CD4-positive, alpha-beta T cell (primary cell): Measurements from ENCODE around the gene GOLT1A. TPM values are rescaled to one million over a fixed set of nuclear protein-coding genes. Genes with fewer than 3 reads are reported as not detected.

Source experiments
- ATAC-seq: fragments of 200-7000 bp; cut with Tn5 transposase; one replicate; pipeline ENCODE4 v1.10.0; 2022; ENCODE audit warnings: mild to moderate bottlenecking; ENCODE audit not compliant: poor library complexity
- CTCF ChIA-PET: fragments of 350-600 bp; sonication (Branson Sonifier 250); formaldehyde crosslinking; loops from one replicate; lab custom pipeline; 2021; ENCODE audit warnings: antibody characterized with exemption, inconsistent platforms; lab: Charles Lee
- POLR2A ChIA-PET: fragments of 350-600 bp; sonication (Branson Sonifier 250); formaldehyde crosslinking; loops from one replicate; lab custom pipeline; 2021; ENCODE audit warnings: antibody characterized with exemption, inconsistent platforms; lab: Charles Lee
- DNase-seq, 14 experiments: peaks; one replicate each; pipeline ENCODE4 v3.0.0-alpha.2; 2013 to 2020; ENCODE audit warnings: mixed read lengths in 2 of 14
- H3K27ac ChIP-seq, 2 donors: one replicate each; pipeline versions ENCODE4 v1.5.1 to v1.7.0; 2013; ENCODE audit warnings: low read length in 2 of 2, low read depth in 1 of 2, mild to moderate bottlenecking in 1 of 2
- H3K27me3 ChIP-seq, 2 experiments: 1 replicate in 1 of 2; 2 replicates in 1 of 2; pipeline versions ENCODE4 v1.6.1 to v1.7.0; 2013; ENCODE audit warnings: low read length in 2 of 2, control low read depth in 1 of 2, mild to moderate bottlenecking in 1 of 2, moderate library complexity in 1 of 2; ENCODE audit not compliant: insufficient read depth in 2 of 2, control insufficient read depth in 1 of 2
- H3K36me3 ChIP-seq: one replicate; pipeline ENCODE4 v1.6.1; 2013; ENCODE audit warnings: low read length, control low read depth; ENCODE audit not compliant: insufficient read depth
- H3K4me1 ChIP-seq: one replicate; pipeline ENCODE4 v1.6.1; 2013; ENCODE audit warnings: low read length, control low read depth; ENCODE audit not compliant: insufficient read depth
- H3K4me3 ChIP-seq: one replicate; pipeline ENCODE4 v1.5.1; 2013; ENCODE audit warnings: mild to moderate bottlenecking, low read length, moderate library complexity
- H3K9me3 ChIP-seq, 2 experiments: 1 replicate in 1 of 2; 2 replicates in 1 of 2; pipeline versions ENCODE4 v1.6.1 to v1.7.0; 2013; ENCODE audit warnings: low read length in 2 of 2, mild to moderate bottlenecking in 2 of 2, control low read depth in 1 of 2, moderate library complexity in 1 of 2; ENCODE audit not compliant: control insufficient read depth in 1 of 2, insufficient read depth in 1 of 2
- H3K27ac Mint-ChIP-seq: one replicate; pipeline ENCODE4 v1.8.0; 2020; ENCODE audit warnings: mixed read lengths
- H3K27me3 Mint-ChIP-seq: one replicate; pipeline ENCODE4 v1.8.0; 2021; ENCODE audit warnings: mixed read lengths
- H3K36me3 Mint-ChIP-seq: one replicate; pipeline ENCODE4 v1.8.0; 2021; ENCODE audit warnings: low read depth, mixed read lengths
- H3K4me1 Mint-ChIP-seq: one replicate; pipeline ENCODE4 v1.8.0; 2021; ENCODE audit warnings: low read depth, mixed read lengths
- H3K4me3 Mint-ChIP-seq: one replicate; pipeline ENCODE4 v1.8.0; 2020; ENCODE audit warnings: mild to moderate bottlenecking, mixed read lengths
- H3K9me3 Mint-ChIP-seq: one replicate; pipeline ENCODE4 v1.8.0; 2020; ENCODE audit warnings: mixed read lengths
- CTCF ChIP-seq: fragments of 200-600 bp; IDR thresholded peaks from one replicate; pipeline ENCODE4 v1.8.0; 2022; ENCODE audit warnings: antibody characterized with exemption, mild to moderate bottlenecking
- intact Hi-C, 2 experiments: fragments of 100-400 bp; cut with DNase I in 1 of 2; cut with micrococcal nuclease in 1 of 2; formaldehyde crosslinking; loops; one replicate each; pipeline versions ENCODE4 v1.15.1 to v1.9.0; 2023 to 2025; cut with DNase I, micrococcal nuclease
- total RNA-seq, 174 experiments: library from RNA in 2 of 174; stranded (reverse) in 2 of 174; gene quantifications; one replicate each; pipeline ENCODE4 v1.2.3 and lab custom pipeline; 2021 to 2026

GOLT1A gene
- total RNA-seq, 2 experiments from 2014 or later, result 0.30 TPM; not detected in 1

GRCh38 chr1:204224655-204225054, 10.9 kb upstream of the GOLT1A start:
- intact Hi-C loops, result no loop called here
- Histone ChIP-seq H3K4me1 (no peaks in the 10 kb centered on the region), H3K27ac (no peak overlapping the region), H3K27me3 (no peaks in the 10 kb centered on the region), H3K36me3 (no peaks in the 10 kb centered on the region), H3K9me3 (no peaks in the 10 kb centered on the region), H3K4me3 (no peak overlapping the region)
- no peak overlapping the region for H3K4me3 Mint-ChIP-seq
- H3K4me1 Mint-ChIP-seq, result no peaks in the 10 kb centered on the region
- CTCF ChIA-PET, result no interaction called here
- no peak for ATAC-seq
- H3K27me3 Mint-ChIP-seq, result no peaks in the 10 kb centered on the region
- no peak overlapping the region for H3K27ac Mint-ChIP-seq
- no peak for DNase-seq
- POLR2A ChIA-PET, result no interaction called here
- no peak for TF ChIP-seq CTCF
- H3K9me3 Mint-ChIP-seq, result no peaks in the 10 kb centered on the region
- no peaks in the 10 kb centered on the region for H3K36me3 Mint-ChIP-seq

GRCh38 chr1:204223129-204223860, 9.5 kb upstream of the GOLT1A start:
- CTCF ChIA-PET, result no interaction called here

GRCh38 chr1:204222764-204223055, 8.9 kb upstream of the GOLT1A start:
- H3K4me1 Mint-ChIP-seq, result no peaks in the 10 kb centered on the region
- no peak for TF ChIP-seq CTCF
- no peaks in the 10 kb centered on the region for H3K9me3 Mint-ChIP-seq
- Histone ChIP-seq H3K4me3 (no peak overlapping the region), H3K4me1 (peaks cover 3% of the 10 kb centered on the region), H3K36me3 (no peaks in the 10 kb centered on the region), H3K9me3 (no peaks in the 10 kb centered on the region), H3K27ac (no peak overlapping the region), H3K27me3 (no peaks in the 10 kb centered on the region)
- no peak overlapping the region for H3K4me3 Mint-ChIP-seq
- intact Hi-C loops, result no loop called here
- no peak for ATAC-seq
- no peak overlapping the region for H3K27ac Mint-ChIP-seq
- ChIA-PET POLR2A (no interaction called here), CTCF (no interaction called here)
- no peak for DNase-seq
- no peaks in the 10 kb centered on the region for H3K27me3 Mint-ChIP-seq
- no peaks in the 10 kb centered on the region for H3K36me3 Mint-ChIP-seq

More at GRCh38 chr1:204223129-204223860, 9.5 kb upstream of the GOLT1A start:
- Mint-ChIP-seq H3K27me3 (no peaks in the 10 kb centered on the region), H3K4me3 (no peak overlapping the region), H3K27ac (no peak overlapping the region), H3K9me3 (no peaks in the 10 kb centered on the region), H3K4me1 (no peaks in the 10 kb centered on the region), H3K36me3 (no peaks in the 10 kb centered on the region)
- intact Hi-C loops, result no loop called here
- TF ChIP-seq CTCF, result no peak
- Histone ChIP-seq H3K4me3 (no peak overlapping the region), H3K27ac (no peak overlapping the region), H3K36me3 (no peaks in the 10 kb centered on the region), H3K9me3 (no peaks in the 10 kb centered on the region), H3K4me1 (peaks cover 3% of the 10 kb centered on the region), H3K27me3 (no peaks in the 10 kb centered on the region)
- DNase-seq (no peak), ATAC-seq (no peak)
- POLR2A ChIA-PET, result no interaction called here
